NB4 (cell line): ENCODE measurements around the gene SLC23A1.
A peak's percentile ranks its signal among the peaks of the same experiment; 100 is the strongest.

Experiments
- DNase-seq: peaks from one replicate; pipeline ENCODE4 v3.0.0; 2010; ENCODE audit warnings: low read depth
- H3K4me3 ChIP-seq: one replicate; pipeline ENCODE4 v1.5.1; 2011; ENCODE audit warnings: mild to moderate bottlenecking, low read depth, low read length, moderate library complexity
- MAX ChIP-seq: IDR thresholded peaks from 2 replicates; pipeline ENCODE4 v1.6.1; 2011; ENCODE audit warnings: low read depth, low read length
- MYC ChIP-seq: IDR thresholded peaks from 2 replicates; pipeline ENCODE4 v1.6.1; 2011; ENCODE audit warnings: low read depth, low read length
- POLR2A ChIP-seq: IDR thresholded peaks from 2 replicates; pipeline ENCODE4 v1.6.1; 2011; ENCODE audit warnings: mild to moderate bottlenecking; ENCODE audit not compliant: insufficient read length; ENCODE audit errors: extremely low read depth
- TF ChIP-seq, protein P1 (sequence below): IDR thresholded peaks from one replicate; pipeline ENCODE4 v1.5.1; 2012; ENCODE audit warnings: low read depth, low read length

SLC23A1 gene

DNA sequence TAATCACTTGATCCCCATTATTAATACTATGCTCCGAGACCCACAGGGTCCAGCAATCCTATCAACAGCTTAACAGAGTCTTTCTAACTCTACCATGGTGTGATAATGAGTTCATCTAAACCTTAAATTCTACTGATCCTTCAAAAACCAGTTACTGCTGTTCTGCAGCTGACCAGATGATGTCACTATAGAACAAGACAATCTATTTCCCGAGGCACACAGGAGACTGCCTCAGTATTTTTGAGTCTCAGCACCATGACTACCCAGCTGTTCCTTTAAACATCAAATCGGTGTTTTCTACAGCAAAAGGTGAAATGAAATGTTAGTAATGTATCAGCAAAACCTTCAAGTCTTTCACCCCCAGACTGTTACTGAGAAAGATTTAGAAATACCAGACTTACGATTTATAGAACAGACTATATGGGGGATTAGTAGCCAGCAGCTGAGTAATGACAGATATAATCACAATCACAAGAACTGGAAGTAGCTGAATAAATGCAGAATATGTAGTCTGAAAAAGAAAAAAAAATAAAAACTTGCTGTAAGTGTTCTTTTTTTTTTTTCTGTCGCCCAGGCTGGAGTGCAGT, 39.3 kb upstream of the SLC23A1 start:
- peak; percentile 77 for DNase-seq
- no peak overlapping the region for H3K4me3 ChIP-seq
- peak; percentile 58 for TF ChIP-seq MAX
- no peak for TF ChIP-seq POLR2A
- TF ChIP-seq, protein P1, sequence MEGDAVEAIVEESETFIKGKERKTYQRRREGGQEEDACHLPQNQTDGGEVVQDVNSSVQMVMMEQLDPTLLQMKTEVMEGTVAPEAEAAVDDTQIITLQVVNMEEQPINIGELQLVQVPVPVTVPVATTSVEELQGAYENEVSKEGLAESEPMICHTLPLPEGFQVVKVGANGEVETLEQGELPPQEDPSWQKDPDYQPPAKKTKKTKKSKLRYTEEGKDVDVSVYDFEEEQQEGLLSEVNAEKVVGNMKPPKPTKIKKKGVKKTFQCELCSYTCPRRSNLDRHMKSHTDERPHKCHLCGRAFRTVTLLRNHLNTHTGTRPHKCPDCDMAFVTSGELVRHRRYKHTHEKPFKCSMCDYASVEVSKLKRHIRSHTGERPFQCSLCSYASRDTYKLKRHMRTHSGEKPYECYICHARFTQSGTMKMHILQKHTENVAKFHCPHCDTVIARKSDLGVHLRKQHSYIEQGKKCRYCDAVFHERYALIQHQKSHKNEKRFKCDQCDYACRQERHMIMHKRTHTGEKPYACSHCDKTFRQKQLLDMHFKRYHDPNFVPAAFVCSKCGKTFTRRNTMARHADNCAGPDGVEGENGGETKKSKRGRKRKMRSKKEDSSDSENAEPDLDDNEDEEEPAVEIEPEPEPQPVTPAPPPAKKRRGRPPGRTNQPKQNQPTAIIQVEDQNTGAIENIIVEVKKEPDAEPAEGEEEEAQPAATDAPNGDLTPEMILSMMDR: peak; percentile 84

GRCh38 chr5:139419226-139420192, 36.4 kb upstream of the SLC23A1 start:
- TF ChIP-seq MAX (no peak), POLR2A (no peak), MYC (no peak)
- TF ChIP-seq, protein P1: no peak
- H3K4me3 ChIP-seq: no peak overlapping the region
- no peak for DNase-seq

- DNase-seq: no peak
- TF ChIP-seq MAX: no peak
- no peak overlapping the region for H3K4me3 ChIP-seq
These were observed 35.7 kb upstream of the SLC23A1 start for GRCh38 chr5:139418793-139419192.

DNA sequence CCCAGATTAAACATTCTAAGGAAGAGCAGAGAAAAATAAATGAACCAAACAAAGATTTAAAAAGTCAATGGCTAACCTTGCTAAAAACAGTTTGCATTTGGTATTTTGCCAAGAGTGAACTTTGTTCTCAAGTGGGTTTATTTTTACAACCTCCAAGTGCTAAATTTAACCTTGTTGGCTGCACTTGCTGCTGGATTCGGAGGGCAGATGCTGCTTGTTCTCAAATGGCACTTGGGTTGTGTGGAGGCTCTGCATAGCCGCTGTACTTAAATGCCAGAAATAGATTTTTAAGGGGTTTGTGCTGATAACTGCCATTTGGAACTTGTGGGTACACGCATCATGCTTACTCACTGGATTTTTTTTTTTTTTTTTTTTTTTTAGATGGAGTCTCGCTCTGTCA, 34.1 kb upstream of the SLC23A1 start:
- TF ChIP-seq, protein P1: no peak
- no peak for TF ChIP-seq POLR2A
- no peak for TF ChIP-seq MAX
- no peak for TF ChIP-seq MYC
- DNase-seq: no peak
- H3K4me3 ChIP-seq: no peak overlapping the region

DNA sequence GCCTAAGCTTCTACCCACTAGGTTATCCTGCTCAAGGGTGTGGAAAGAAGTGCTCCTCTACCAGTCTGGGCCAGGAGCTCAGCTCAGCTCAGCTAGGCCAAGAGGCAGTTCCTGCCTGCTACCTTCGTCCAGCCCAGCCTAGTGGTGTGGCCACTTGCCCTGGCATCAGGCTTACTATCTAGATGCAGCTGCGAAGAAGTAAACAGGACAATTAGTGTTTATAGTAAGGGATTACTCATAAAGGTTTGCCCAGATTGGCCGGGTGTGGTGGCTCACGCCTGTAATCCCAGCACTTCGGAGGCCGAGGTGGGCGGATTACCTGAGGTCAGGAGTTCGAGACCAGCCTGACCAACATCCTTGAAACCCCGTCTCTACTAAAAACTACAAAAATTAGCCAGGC, 33.6 kb upstream of the SLC23A1 start:
- TF ChIP-seq POLR2A: no peak
- TF ChIP-seq MAX: no peak
- TF ChIP-seq, protein P1: no peak
- no peak for TF ChIP-seq MYC
- DNase-seq: no peak
- H3K4me3 ChIP-seq: no peak overlapping the region

DNA sequence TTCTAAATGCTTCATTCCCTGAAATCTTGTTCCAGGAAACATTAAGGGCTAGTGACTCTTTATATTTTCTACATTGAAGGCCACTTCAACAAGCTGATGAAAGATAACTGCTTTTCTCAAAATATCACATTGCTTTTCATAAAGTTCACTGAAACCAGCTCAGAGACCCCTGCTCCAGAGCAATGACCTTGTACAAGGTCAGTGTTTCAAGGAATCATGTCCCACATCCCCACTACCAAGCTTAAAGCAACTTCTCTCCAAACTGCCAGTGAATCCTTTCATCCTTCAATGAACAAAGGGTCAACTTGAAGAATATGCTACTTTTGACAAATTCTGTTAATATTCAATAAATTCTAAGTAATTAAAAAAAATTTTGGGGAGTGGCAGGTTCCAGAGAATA, 32.8 kb upstream of the SLC23A1 start:
- H3K4me3 ChIP-seq: no peak overlapping the region
- TF ChIP-seq MYC (no peak), POLR2A (no peak), MAX (no peak)
- TF ChIP-seq, protein P1: no peak
- no peak for DNase-seq
